OCI-LY7 (cell line): ENCODE results near the gene NRXN2.
"Not testable (repeated sequence)": the region's sequence is repeated elsewhere in the genome, so short reads cannot be mapped to it uniquely, and the experiment has no call there.

ENCODE experiments used
- CTCF ChIP-seq: fragments of 200-600 bp; sonication (generic); conservative IDR thresholded peaks from 2 replicates; pipeline ENCODE4 v1.5.1; 2014; ENCODE audit warnings: mild to moderate bottlenecking, antibody characterized with exemption, low read length, moderate library complexity, mixed read lengths
- EZH2phosphoT487 ChIP-seq: fragments of 200-600 bp; sonication (generic); IDR thresholded peaks from 2 replicates; pipeline ENCODE4 v1.6.1; 2018; ENCODE audit warnings: low read depth, borderline replicate concordance, mild to moderate bottlenecking, mixed run types, antibody characterized with exemption, low read length, moderate library complexity, mixed read lengths

DNA sequence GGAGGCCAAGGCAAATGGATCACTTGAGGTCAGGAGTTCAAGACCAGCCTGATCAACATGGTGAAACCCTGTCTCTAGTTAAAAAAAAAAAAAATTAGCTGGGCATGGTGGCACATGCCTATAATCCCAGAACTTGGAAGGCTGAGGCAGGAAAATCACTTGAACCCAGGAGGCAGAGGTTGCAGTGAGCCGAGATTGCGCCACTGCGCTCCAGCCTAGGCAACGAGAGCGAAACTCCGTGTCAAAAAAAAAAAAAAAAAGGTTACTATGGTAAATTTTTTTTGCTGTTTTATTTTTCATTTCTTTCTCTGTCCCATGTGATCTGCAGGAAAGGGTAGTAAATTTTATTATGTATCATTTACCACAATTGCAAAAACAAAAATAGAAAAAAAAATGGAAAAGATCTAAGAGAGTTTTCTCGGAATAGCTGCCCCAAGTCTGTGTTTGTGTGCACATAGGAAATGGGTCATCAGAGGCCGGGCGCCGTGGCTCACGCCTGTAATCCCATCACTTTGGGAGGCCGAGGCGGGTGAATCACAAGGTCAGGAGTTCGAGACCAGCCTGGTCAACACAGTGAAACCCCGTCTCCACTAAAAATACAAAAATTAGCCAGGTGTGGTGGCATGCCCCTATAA is 58.6 kb downstream of the NRXN2 start:
- TF ChIP-seq CTCF, EZH2phosphoT487: not testable (repeated sequence)
